ENCODE data around the gene USF3. TPM values are rescaled to one million over a fixed set of nuclear protein-coding genes. Genes with fewer than 3 reads are reported as not detected.

USF3 gene
- total and polyA plus RNA-seq, 2 of the 13 experiments (the other 11 are each of a cell fraction or from before 2014, with no cell fraction given) = 6.3 to 15.2 TPM

- TF ChIP-seq PCBP2 (optimal IDR thresholded peaks at IDR 0.05; ENCODE audit: low read depth, low read length, poor library complexity, severe bottlenecking) = no peak
- 0 out of 2 replicates have a peak, but pooled peaks have one; percentile 15 for TF ChIP-seq BCL6 (CRISPR knock-in tag; IDR thresholded peaks at IDR 0.05)
- TF ChIP-seq, protein P1, sequence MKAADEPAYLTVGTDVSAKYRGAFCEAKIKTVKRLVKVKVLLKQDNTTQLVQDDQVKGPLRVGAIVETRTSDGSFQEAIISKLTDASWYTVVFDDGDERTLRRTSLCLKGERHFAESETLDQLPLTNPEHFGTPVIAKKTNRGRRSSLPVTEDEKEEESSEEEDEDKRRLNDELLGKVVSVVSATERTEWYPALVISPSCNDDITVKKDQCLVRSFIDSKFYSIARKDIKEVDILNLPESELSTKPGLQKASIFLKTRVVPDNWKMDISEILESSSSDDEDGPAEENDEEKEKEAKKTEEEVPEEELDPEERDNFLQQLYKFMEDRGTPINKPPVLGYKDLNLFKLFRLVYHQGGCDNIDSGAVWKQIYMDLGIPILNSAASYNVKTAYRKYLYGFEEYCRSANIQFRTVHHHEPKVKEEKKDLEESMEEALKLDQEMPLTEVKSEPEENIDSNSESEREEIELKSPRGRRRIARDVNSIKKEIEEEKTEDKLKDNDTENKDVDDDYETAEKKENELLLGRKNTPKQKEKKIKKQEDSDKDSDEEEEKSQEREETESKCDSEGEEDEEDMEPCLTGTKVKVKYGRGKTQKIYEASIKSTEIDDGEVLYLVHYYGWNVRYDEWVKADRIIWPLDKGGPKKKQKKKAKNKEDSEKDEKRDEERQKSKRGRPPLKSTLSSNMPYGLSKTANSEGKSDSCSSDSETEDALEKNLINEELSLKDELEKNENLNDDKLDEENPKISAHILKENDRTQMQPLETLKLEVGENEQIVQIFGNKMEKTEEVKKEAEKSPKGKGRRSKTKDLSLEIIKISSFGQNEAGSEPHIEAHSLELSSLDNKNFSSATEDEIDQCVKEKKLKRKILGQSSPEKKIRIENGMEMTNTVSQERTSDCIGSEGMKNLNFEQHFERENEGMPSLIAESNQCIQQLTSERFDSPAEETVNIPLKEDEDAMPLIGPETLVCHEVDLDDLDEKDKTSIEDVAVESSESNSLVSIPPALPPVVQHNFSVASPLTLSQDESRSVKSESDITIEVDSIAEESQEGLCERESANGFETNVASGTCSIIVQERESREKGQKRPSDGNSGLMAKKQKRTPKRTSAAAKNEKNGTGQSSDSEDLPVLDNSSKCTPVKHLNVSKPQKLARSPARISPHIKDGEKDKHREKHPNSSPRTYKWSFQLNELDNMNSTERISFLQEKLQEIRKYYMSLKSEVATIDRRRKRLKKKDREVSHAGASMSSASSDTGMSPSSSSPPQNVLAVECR (CRISPR knock-in tag; IDR thresholded peaks at IDR 0.05; ENCODE audit: borderline replicate concordance) = no peak
- TF ChIP-seq ESRRA (CRISPR knock-in tag; IDR thresholded peaks at IDR 0.05; ENCODE audit: low read depth) = no peak
- no peak for TF ChIP-seq THAP11 (CRISPR knock-in tag; IDR thresholded peaks at IDR 0.05)
- TF ChIP-seq GATAD2A (CRISPR knock-in tag; IDR thresholded peaks at IDR 0.05) = peak; percentile 43
- no peak for TF ChIP-seq ZNF570 (CRISPR knock-in tag; IDR thresholded peaks at IDR 0.05; ENCODE audit: borderline replicate concordance)
- TF ChIP-seq BRF2 (CRISPR knock-in tag; IDR thresholded peaks at IDR 0.05) = no peak
- TF ChIP-seq, protein P2, sequence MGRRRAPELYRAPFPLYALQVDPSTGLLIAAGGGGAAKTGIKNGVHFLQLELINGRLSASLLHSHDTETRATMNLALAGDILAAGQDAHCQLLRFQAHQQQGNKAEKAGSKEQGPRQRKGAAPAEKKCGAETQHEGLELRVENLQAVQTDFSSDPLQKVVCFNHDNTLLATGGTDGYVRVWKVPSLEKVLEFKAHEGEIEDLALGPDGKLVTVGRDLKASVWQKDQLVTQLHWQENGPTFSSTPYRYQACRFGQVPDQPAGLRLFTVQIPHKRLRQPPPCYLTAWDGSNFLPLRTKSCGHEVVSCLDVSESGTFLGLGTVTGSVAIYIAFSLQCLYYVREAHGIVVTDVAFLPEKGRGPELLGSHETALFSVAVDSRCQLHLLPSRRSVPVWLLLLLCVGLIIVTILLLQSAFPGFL (CRISPR knock-in tag; IDR thresholded peaks at IDR 0.05) = no peak
- TF ChIP-seq NR1H2 (CRISPR knock-in tag; IDR thresholded peaks at IDR 0.05; ENCODE audit: borderline replicate concordance, low read depth) = no peak
- no peak for TF ChIP-seq MTA1 (CRISPR knock-in tag; IDR thresholded peaks at IDR 0.05; ENCODE audit: borderline replicate concordance)
- TF ChIP-seq ZNF326 (CRISPR knock-in tag; IDR thresholded peaks at IDR 0.05; ENCODE audit: borderline replicate concordance) = no peak
- 0 out of 2 replicates have a peak, but pooled peaks have one; percentile 29 for TF ChIP-seq ONECUT2 (CRISPR knock-in tag; IDR thresholded peaks at IDR 0.05)
- peak; percentile 81; the same call in 1 of the 2 replicates for TF ChIP-seq CEBPB (IDR thresholded peaks at IDR 0.05; ENCODE audit: borderline replicate concordance, low read depth, low read length)
- TF ChIP-seq, protein P3, sequence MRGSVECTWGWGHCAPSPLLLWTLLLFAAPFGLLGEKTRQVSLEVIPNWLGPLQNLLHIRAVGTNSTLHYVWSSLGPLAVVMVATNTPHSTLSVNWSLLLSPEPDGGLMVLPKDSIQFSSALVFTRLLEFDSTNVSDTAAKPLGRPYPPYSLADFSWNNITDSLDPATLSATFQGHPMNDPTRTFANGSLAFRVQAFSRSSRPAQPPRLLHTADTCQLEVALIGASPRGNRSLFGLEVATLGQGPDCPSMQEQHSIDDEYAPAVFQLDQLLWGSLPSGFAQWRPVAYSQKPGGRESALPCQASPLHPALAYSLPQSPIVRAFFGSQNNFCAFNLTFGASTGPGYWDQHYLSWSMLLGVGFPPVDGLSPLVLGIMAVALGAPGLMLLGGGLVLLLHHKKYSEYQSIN (CRISPR knock-in tag; IDR thresholded peaks at IDR 0.05; ENCODE audit: borderline replicate concordance) = no peak
- TF ChIP-seq HOXD1 (CRISPR knock-in tag; IDR thresholded peaks at IDR 0.05) = no peak
- TF ChIP-seq KLF13 (CRISPR knock-in tag; IDR thresholded peaks at IDR 0.05) = no peak
- TF ChIP-seq TAF15 (IDR thresholded peaks at IDR 0.05; ENCODE audit: low read depth, low read length, poor library complexity, severe bottlenecking) = no peak
- no peak for TF ChIP-seq ELF3 (CRISPR knock-in tag; IDR thresholded peaks at IDR 0.05)
- TF ChIP-seq MBD4 (IDR thresholded peaks at IDR 0.05; ENCODE audit: borderline replicate concordance, low read length) = no peak
- no peak for TF ChIP-seq ARID2 (CRISPR knock-in tag; IDR thresholded peaks at IDR 0.05; ENCODE audit: borderline replicate concordance)
- TF ChIP-seq NR0B2 (CRISPR knock-in tag; IDR thresholded peaks at IDR 0.05) = no peak
- no peak for TF ChIP-seq MED1 (CRISPR knock-in tag; IDR thresholded peaks at IDR 0.05)
- no peak for TF ChIP-seq FOXK2 (IDR thresholded peaks at IDR 0.05)
Observed at GRCh38 chr3:113741620-113742019, 45.2 kb upstream of the USF3 start (continued).
